K562 (cell line): ENCODE measurements around the gene CILP. TPM values are rescaled to one million over a fixed set of nuclear protein-coding genes. Genes with fewer than 3 reads are reported as not detected.

Source experiments
- ATAC-seq: fragments of 200-7000 bp; cut with Tn5 transposase; 3 replicates; pipeline ENCODE4 v1.9.1; 2020; ENCODE audit warnings: moderate library complexity
- Bru-seq: library from RNA; stranded (reverse); fragments of 400-500 nt; gene quantifications from one replicate; lab custom pipeline; 2021; lab: Mats Ljungman, UMichigan
- BruChase-seq, 2 experiments: library from RNA; stranded (reverse); fragments of 400-500 nt; gene quantifications; one replicate each; lab custom pipeline; 2021; lab: Mats Ljungman, UMichigan
- BruUV-seq: library from RNA; stranded (reverse); fragments of 400-500 nt; replicated peaks from 2 replicates; lab custom pipeline; 2021; lab: Mats Ljungman, UMichigan
- CTCF ChIA-PET: fragments of 300-600 bp; formaldehyde crosslinking; extraction: SDS; loops from one replicate; lab custom pipeline; 2021; ENCODE audit warnings: low intra/inter-chr PET ratio; lab: Yijun Ruan, JAX
- POLR2A ChIA-PET: fragments of 300-600, 350-650 bp; sonication (Branson Sonifier 250); formaldehyde crosslinking; extraction: SDS; loops from one replicate; lab custom pipeline; 2021; ENCODE audit warnings: antibody characterized with exemption, inconsistent platforms; lab: Yijun Ruan, JAX
- DNase-seq, 4 experiments: peaks; one replicate each; pipeline versions ENCODE4 v3.0.0 to v3.0.0-alpha.2; 2011 to 2018; ENCODE audit warnings: low spot score in 3 of 4, mixed read lengths in 3 of 4; ENCODE audit errors: extremely low read depth in 1 of 4
- FAIRE-seq: peaks from 2 replicates; lab custom pipeline; 2011; peaks lifted over from hg19 to GRCh38; lab: Jason Lieb, UNC
- H2AFZ ChIP-seq: 2 replicates; pipeline ENCODE4 v1.6.0; 2011; ENCODE audit warnings: low read depth, low read length, control low read depth, inconsistent platforms
- H3K27ac ChIP-seq: fragments of 200-600 bp; 3 replicates; pipeline ENCODE4 v1.8.0; 2011; ENCODE audit warnings: low read depth, mild to moderate bottlenecking, control low read depth, inconsistent platforms, low read length, moderate library complexity, mixed read lengths; ENCODE audit errors: extremely low read depth
- H3K27me3 ChIP-seq, 2 experiments: fragments of 300-600 bp in 1 of 2; 2 replicates in 1 of 2; 3 replicates in 1 of 2; pipeline versions ENCODE4 v1.6.0 to v1.8.0; 2011; ENCODE audit warnings: inconsistent platforms in 2 of 2, low read length in 2 of 2, mild to moderate bottlenecking in 1 of 2, mixed read lengths in 1 of 2, moderate library complexity in 1 of 2; ENCODE audit not compliant: control insufficient read depth in 2 of 2, insufficient read depth in 2 of 2
- H3K36me3 ChIP-seq: fragments of 300-600 bp; 3 replicates; pipeline ENCODE4 v1.8.0; 2011; ENCODE audit warnings: mild to moderate bottlenecking, low read length, inconsistent platforms; ENCODE audit not compliant: control insufficient read depth, insufficient read depth
- H3K4me1 ChIP-seq, 2 experiments: fragments of 200-600 bp in 1 of 2; replicated peaks in 1 of 2; 2 replicates in 1 of 2; 3 replicates in 1 of 2; pipeline versions ENCODE4 v1.5.1 to v1.8.0; 2011; ENCODE audit warnings: inconsistent platforms in 2 of 2, low read length in 2 of 2, mild to moderate bottlenecking in 1 of 2, mixed read lengths in 1 of 2, moderate library complexity in 1 of 2; ENCODE audit not compliant: control insufficient read depth in 2 of 2, insufficient read depth in 2 of 2
- H3K4me2 ChIP-seq: 2 replicates; pipeline ENCODE4 v1.6.1; 2011; ENCODE audit warnings: low read length, control low read depth, inconsistent platforms, mixed read lengths; ENCODE audit not compliant: insufficient read depth
- H3K4me3 ChIP-seq: fragments of 200-600 bp; sonication (generic), shearing (Covaris generic); 2 replicates; pipeline ENCODE4 v1.5.1; 2016; ENCODE audit warnings: control low read depth, inconsistent platforms
- H3K79me2 ChIP-seq: fragments of 200-600 bp; 3 replicates; pipeline ENCODE4 v1.8.0; 2011; ENCODE audit warnings: low read length, inconsistent platforms; ENCODE audit not compliant: control insufficient read depth, insufficient read depth
- H3K9ac ChIP-seq, 2 experiments: 2 replicates each; pipeline versions ENCODE4 v1.6.0 to v1.6.1; 2011; ENCODE audit warnings: low read depth in 2 of 2, low read length in 2 of 2, control low read depth in 1 of 2, inconsistent platforms in 1 of 2, mild to moderate bottlenecking in 1 of 2, mixed read lengths in 1 of 2; ENCODE audit not compliant: insufficient read depth in 1 of 2
- H3K9me1 ChIP-seq: one replicate; pipeline ENCODE4 v1.6.0; 2011; ENCODE audit warnings: inconsistent platforms, mild to moderate bottlenecking, low read length, moderate library complexity; ENCODE audit not compliant: control insufficient read depth, insufficient read depth
- H3K9me3 ChIP-seq: replicated peaks from 2 replicates; pipeline ENCODE4 v1.5.1; 2011; ENCODE audit warnings: low read depth, low read length, inconsistent platforms; ENCODE audit not compliant: control insufficient read depth, insufficient read depth
- H4K20me1 ChIP-seq: replicated peaks from 2 replicates; pipeline ENCODE4 v1.6.1; 2011; ENCODE audit warnings: low read length, inconsistent platforms, mixed read lengths; ENCODE audit not compliant: control insufficient read depth, insufficient read depth
- FOSL1 ChIP-seq: fragments of 200-800 bp; sonication (Bioruptor generic); conservative IDR thresholded peaks from 2 replicates; pipeline ENCODE4 v1.6.1; 2016; ENCODE audit warnings: missing genetic modification characterization, missing compliant biosample characterization
- KDM1A ChIP-seq, 2 experiments: fragments of 450-650 bp; IDR thresholded peaks; 2 replicates each; pipeline ENCODE4 v1.6.1; 2016; ENCODE audit warnings: mild to moderate bottlenecking in 2 of 2
- LARP7 ChIP-seq: fragments of 450-650 bp; IDR thresholded peaks from 2 replicates; pipeline ENCODE4 v1.6.1; 2016
- SOX6 ChIP-seq: fragments of 450-650 bp; IDR thresholded peaks from 2 replicates; pipeline ENCODE4 v1.6.1; 2014; ENCODE audit warnings: mild to moderate bottlenecking
- TRIM28 ChIP-seq: fragments of 450-650 bp; IDR thresholded peaks from 2 replicates; pipeline ENCODE4 v1.6.1; 2017
- YBX1 ChIP-seq: fragments of 450-650 bp; IDR thresholded peaks from 2 replicates; pipeline ENCODE4 v1.7.1; 2016; ENCODE audit warnings: mild to moderate bottlenecking
- ZZZ3 ChIP-seq: fragments of 450-650 bp; IDR thresholded peaks from 2 replicates; pipeline ENCODE4 v1.6.1; 2016; ENCODE audit warnings: antibody characterized with exemption, mild to moderate bottlenecking, moderate library complexity
- WGBS: fragments of 100-300 bp; shearing (Covaris generic); methylation state at CpG from one replicate; pipeline ENCODE4 v1.1.6; 2016; ENCODE audit warnings: low coverage, mixed read lengths; ENCODE audit not compliant: insufficient coverage; ENCODE audit errors: missing lambda C conversion rate; 5-methylcytosine and 5-hydroxymethylcytosine counted together
- in situ Hi-C: fragments of 300-500 bp; cut with MboI; formaldehyde crosslinking; loops from 4 replicates; pipeline ENCODE4 v1.15.0; 2018; ENCODE audit warnings: inconsistent platforms, mixed read lengths
- intact Hi-C: fragments of 100-400 bp; cut with micrococcal nuclease; formaldehyde crosslinking; loops from 2 replicates; pipeline ENCODE4 v1.14.2; 2022
- long read RNA-seq, 3 experiments: library from polyadenylated mRNA in 2 of 3; library from RNA in 1 of 3; unstranded in 2 of 3; stranded (forward) in 1 of 3; transcript quantifications; one replicate each; pipeline ENCODE4 v2.0.0, GENCODE V29; 2019 to 2022
- polyA minus RNA-seq, 3 experiments: library from RNA; depleted of rRNA, polyadenylated mRNA; stranded (reverse); fragments of >200 nt; gene quantifications; 2 replicates each; pipeline ENCODE4 v1.2.3, GENCODE V29; 2011
- polyA plus RNA-seq, 8 experiments: library from polyadenylated mRNA; depleted of rRNA in 4 of 8; stranded (reverse) in 5 of 8; unstranded in 3 of 8; fragments of >200 nt; fragmentation: Nextera tagmentation in 2 of 8; fragmentation: Illumina TruSeq in 1 of 8; extraction: Ambion mirVana in 2 of 8; extraction: Trizol in 1 of 8; gene quantifications; 2 replicates each; pipeline versions ENCODE4 v1.2.1 to v1.2.3, GENCODE V29; 2011 to 2014; ENCODE audit warnings: inconsistent platforms in 1 of 8, missing spikeins in 1 of 8
- total RNA-seq, 7 experiments: library from RNA; depleted of rRNA in 6 of 7; stranded (reverse); fragments of >200 nt in 6 of 7; fragmentation: Illumina TruSeq in 2 of 7; extraction: Trizol in 2 of 7; gene quantifications; 2 replicates each; pipeline versions ENCODE4 v1.2.1 to v1.2.3, GENCODE V29; 2011 to 2021; ENCODE audit warnings: low replicate concordance in 1 of 7
- TF ChIP-seq, protein P1 (sequence below): fragments of 250-450 bp; sonication (Bioruptor Pico); IDR thresholded peaks from 2 replicates; pipeline ENCODE4 v1.4.0; 2020; ENCODE audit warnings: mild to moderate bottlenecking

Gene CILP, protein sequence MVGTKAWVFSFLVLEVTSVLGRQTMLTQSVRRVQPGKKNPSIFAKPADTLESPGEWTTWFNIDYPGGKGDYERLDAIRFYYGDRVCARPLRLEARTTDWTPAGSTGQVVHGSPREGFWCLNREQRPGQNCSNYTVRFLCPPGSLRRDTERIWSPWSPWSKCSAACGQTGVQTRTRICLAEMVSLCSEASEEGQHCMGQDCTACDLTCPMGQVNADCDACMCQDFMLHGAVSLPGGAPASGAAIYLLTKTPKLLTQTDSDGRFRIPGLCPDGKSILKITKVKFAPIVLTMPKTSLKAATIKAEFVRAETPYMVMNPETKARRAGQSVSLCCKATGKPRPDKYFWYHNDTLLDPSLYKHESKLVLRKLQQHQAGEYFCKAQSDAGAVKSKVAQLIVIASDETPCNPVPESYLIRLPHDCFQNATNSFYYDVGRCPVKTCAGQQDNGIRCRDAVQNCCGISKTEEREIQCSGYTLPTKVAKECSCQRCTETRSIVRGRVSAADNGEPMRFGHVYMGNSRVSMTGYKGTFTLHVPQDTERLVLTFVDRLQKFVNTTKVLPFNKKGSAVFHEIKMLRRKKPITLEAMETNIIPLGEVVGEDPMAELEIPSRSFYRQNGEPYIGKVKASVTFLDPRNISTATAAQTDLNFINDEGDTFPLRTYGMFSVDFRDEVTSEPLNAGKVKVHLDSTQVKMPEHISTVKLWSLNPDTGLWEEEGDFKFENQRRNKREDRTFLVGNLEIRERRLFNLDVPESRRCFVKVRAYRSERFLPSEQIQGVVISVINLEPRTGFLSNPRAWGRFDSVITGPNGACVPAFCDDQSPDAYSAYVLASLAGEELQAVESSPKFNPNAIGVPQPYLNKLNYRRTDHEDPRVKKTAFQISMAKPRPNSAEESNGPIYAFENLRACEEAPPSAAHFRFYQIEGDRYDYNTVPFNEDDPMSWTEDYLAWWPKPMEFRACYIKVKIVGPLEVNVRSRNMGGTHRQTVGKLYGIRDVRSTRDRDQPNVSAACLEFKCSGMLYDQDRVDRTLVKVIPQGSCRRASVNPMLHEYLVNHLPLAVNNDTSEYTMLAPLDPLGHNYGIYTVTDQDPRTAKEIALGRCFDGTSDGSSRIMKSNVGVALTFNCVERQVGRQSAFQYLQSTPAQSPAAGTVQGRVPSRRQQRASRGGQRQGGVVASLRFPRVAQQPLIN
- 0.07 TPM in 1 of 2 replicates, not detected in the other for total RNA-seq (2011; cell fraction: chromatin; rRNA removed; ENCODE audit: low replicate concordance)
- total RNA-seq (2011; cell fraction: nucleolus; rRNA removed): 0.13 and 0.17 TPM in 2 replicates
- 0.15 TPM in 1 of 2 replicates, not detected in the other for total RNA-seq (2011; cell fraction: nucleoplasm; rRNA removed)
- total RNA-seq (2014; rRNA removed) (0.04 TPM in 1 of 2 replicates, not detected in the other), total RNA-seq (2014; rRNA removed; fragmentation: Illumina TruSeq; extraction: Trizol) (not detected in 2 replicates), total RNA-seq (2015; rRNA removed; fragmentation: Illumina TruSeq; extraction: Trizol) (not detected in 2 replicates), total RNA-seq (2021) (not detected in 2 replicates), polyA plus RNA-seq (2011; rRNA removed) (0.03 and 0.05 TPM in 2 replicates), polyA plus RNA-seq (2014; fragmentation: Illumina TruSeq; extraction: Trizol) (not detected in 2 replicates), polyA plus RNA-seq (2014; fragmentation: Nextera tagmentation; extraction: Ambion mirVana) (not detected), polyA plus RNA-seq (2014; rRNA removed) (not detected in 2 replicates), polyA minus RNA-seq (2011; rRNA and poly(A)+ RNA removed) (0.06 TPM in 1 of 2 replicates, not detected in the other), Bru-seq, nascent RNA (not detected), BruChase-seq, experiment 1, labeled RNA remaining after a 2-hour chase (not detected), BruChase-seq, experiment 2, labeled RNA remaining after a 6-hour chase (not detected)
- 0.01 TPM in 2 replicates for polyA plus RNA-seq (2011; cell fraction: cytosol; rRNA removed)
- 0.03 and 0.06 TPM in 2 replicates for polyA plus RNA-seq (2011; cell fraction: nucleus; rRNA removed)
- polyA plus RNA-seq (2012): 0.35 and 0.60 TPM in 2 replicates
- not detected in 2 replicates for polyA minus RNA-seq (2011; cell fraction: cytosol; rRNA and poly(A)+ RNA removed)
- under 0.01 TPM in 1 of 2 replicates, not detected in the other for polyA minus RNA-seq (2011; cell fraction: nucleus; rRNA and poly(A)+ RNA removed)
- long read RNA-seq, experiment 1: 0 reads
- long read RNA-seq, experiment 2, partial matches to known transcripts: 0 of 1 reads
- long read RNA-seq, experiment 2, other reads (novel, unspliced or antisense): 1 of 1 reads
- long read RNA-seq, experiment 3: 0 reads

DNA sequence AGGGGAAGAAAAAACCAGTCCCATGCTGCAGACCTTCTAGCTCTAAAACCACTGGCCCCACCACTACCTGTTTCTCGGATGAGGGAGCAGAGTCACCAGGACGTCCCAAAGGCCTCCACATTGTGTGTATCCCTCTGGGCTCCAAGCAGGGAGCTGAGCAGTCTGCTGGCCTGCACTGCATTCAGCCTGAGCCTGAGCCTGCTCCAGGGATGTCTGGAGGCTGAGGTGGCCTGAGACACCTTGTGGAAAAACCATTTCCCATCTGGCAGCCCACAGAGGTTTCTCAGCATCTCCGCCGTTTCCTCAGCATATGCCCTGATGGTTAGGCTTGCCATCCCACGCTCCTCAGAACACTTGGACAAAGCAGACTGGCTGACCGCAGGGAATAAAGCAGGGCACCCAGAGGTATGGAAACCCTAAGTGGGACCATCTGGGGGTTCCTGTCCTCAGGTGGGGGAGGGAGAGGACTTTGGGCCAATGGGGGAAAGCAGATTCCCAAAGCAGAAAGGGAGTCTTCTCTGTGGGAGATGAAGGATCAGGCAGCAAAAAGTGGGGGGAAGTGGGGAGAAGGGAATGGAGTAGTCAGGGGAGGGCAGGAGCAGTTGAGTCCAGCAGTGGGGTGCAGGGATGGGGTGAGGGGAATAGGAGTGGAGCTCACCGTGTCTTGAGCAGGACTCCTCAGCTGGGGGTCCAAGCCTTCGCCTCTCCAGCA lies at the start of gene CILP:
Gene CILP, minus strand, starts transcription at position 704 of the 712 bp plus-strand sequence. CDS start 1,718 bp downstream, outside the sequence.
- Histone ChIP-seq H2AFZ (peak within 1 kb of the TSS; percentile 58), H3K4me3 (no peak within 1 kb of the TSS), H3K27me3 (peaks cover 14 to 20% of the 10 kb centered on the region in 2 experiments; a peak in 4 of 5 replicates), H3K36me3 (no peaks in the 10 kb centered on the region), H3K4me2 (peak within 1 kb of the TSS; percentile 16; the same call in 1 of the 2 replicates), H3K4me1 (peaks cover 22 to 24% of the 10 kb centered on the region in 2 experiments; a peak in 3 of 5 replicates), H3K9me3 (no peaks in the 10 kb centered on the region), H3K9me1 (no peaks in the 10 kb centered on the region), H4K20me1 (0 out of 2 replicates have a peak, but pooled peaks cover 3% of the 10 kb centered on the region), H3K27ac (no peak within 1 kb of the TSS), H3K9ac (peak within 1 kb of the TSS in 1 of 2 experiments; percentile 38; a peak in 2 of 4 replicates), H3K79me2 (no peaks in the 10 kb centered on the region)
- ATAC-seq (no peak), DNase-seq (no peak), FAIRE-seq (no peak)
- in situ Hi-C loops (no loop called here), intact Hi-C loops (no loop called here)
- BruUV-seq: no TSS peak
- 58% methylated on average over 8 of the region's 8 CpGs for WGBS
- ChIA-PET CTCF (no interaction called here), POLR2A (interaction anchor here (0.6 to 6.6 kb wide), 5 partner anchors 39 to 337 kb away, joined by 3 to 54 read pairs (median 4); partner anchors contain the start of genes PARP16 and RNU5B-1)
- TF ChIP-seq LARP7 (no peak), SOX6 (no peak), FOSL1 (tag) (no peak), KDM1A (IDR thresholded peaks at IDR 0.05) (no peak), YBX1 (no peak), ZZZ3 (no peak), TRIM28 (no peak)
- TF ChIP-seq, protein P1, sequence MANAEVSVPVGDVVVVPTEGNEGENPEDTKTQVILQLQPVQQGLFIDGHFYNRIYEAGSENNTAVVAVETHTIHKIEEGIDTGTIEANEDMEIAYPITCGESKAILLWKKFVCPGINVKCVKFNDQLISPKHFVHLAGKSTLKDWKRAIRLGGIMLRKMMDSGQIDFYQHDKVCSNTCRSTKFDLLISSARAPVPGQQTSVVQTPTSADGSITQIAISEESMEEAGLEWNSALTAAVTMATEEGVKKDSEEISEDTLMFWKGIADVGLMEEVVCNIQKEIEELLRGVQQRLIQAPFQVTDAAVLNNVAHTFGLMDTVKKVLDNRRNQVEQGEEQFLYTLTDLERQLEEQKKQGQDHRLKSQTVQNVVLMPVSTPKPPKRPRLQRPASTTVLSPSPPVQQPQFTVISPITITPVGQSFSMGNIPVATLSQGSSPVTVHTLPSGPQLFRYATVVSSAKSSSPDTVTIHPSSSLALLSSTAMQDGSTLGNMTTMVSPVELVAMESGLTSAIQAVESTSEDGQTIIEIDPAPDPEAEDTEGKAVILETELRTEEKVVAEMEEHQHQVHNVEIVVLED: no peak
